GM19240 (cell line): ENCODE data around the gene SDR9C7.
"Not testable (repeated sequence)": the region's sequence is repeated elsewhere in the genome, so short reads cannot be mapped to it uniquely, and the experiment has no call there.

ENCODE experiments used
- DNase-seq: peaks from one replicate; pipeline ENCODE4 v3.0.0; 2011; ENCODE audit warnings: low spot score; ENCODE audit not compliant: insufficient read length

Gene SDR9C7

GRCh38 chr12:56953314-56953713 lies 19.1 kb upstream of the SDR9C7 start:
- no peak for DNase-seq

- DNase-seq: no peak
These were observed 17.6 kb upstream of the SDR9C7 start for GRCh38 chr12:56951582-56952339.

GRCh38 chr12:56948881-56949280 lies 14.7 kb upstream of the SDR9C7 start:
- DNase-seq: no peak

GRCh38 chr12:56948457-56948777 lies 14.2 kb upstream of the SDR9C7 start:
- DNase-seq: no peak

- no peak for DNase-seq
These were observed 13.6 kb upstream of the SDR9C7 start for GRCh38 chr12:56947633-56948456.

GRCh38 chr12:56943878-56944277 lies 9.7 kb upstream of the SDR9C7 start:
- DNase-seq: no peak

- not testable (repeated sequence) for DNase-seq
These were observed 9.2 kb upstream of the SDR9C7 start for GRCh38 chr12:56943374-56943773.

GRCh38 chr12:56941299-56942017 lies 7.2 kb upstream of the SDR9C7 start:
- no peak for DNase-seq

- not testable (repeated sequence) for DNase-seq
These were observed 6.7 kb upstream of the SDR9C7 start for GRCh38 chr12:56940942-56941298.

GRCh38 chr12:56935752-56936151 lies 1.5 kb upstream of the SDR9C7 start:
- no peak for DNase-seq

- DNase-seq: no peak
These were observed 949 bp upstream of the SDR9C7 start for GRCh38 chr12:56935157-56935556.

GRCh38 chr12:56932867-56933266 lies 1.3 kb downstream of the SDR9C7 start:
- DNase-seq: no peak

GRCh38 chr12:56932146-56932545 lies 2.1 kb downstream of the SDR9C7 start:
- no peak for DNase-seq

- no peak for DNase-seq
These were observed 2.7 kb downstream of the SDR9C7 start for GRCh38 chr12:56931474-56931978.

GRCh38 chr12:56930241-56930640 lies 4.0 kb downstream of the SDR9C7 start:
- no peak for DNase-seq

GRCh38 chr12:56929780-56930179 lies 4.4 kb downstream of the SDR9C7 start:
- DNase-seq: no peak

GRCh38 chr12:56928262-56928661 lies 5.9 kb downstream of the SDR9C7 start:
- no peak for DNase-seq

- no peak for DNase-seq
These were observed 6.9 kb downstream of the SDR9C7 start for GRCh38 chr12:56927281-56927680.

- no peak for DNase-seq
These were observed 12.2 kb downstream of the SDR9C7 start for GRCh38 chr12:56922031-56922430.

GRCh38 chr12:56921346-56921745 lies 12.9 kb downstream of the SDR9C7 start:
- no peak for DNase-seq

GRCh38 chr12:56918139-56918538 lies 16.1 kb downstream of the SDR9C7 start:
- DNase-seq: not testable (repeated sequence)

GRCh38 chr12:56916996-56917333 lies 17.2 kb downstream of the SDR9C7 start:
- DNase-seq: no peak
